Measurements from ENCODE around the gene EFR3B. TPM values are rescaled to one million over a fixed set of nuclear protein-coding genes. Genes with fewer than 3 reads are reported as not detected.

The EFR3B gene
- total RNA-seq, 2 experiments from 2014 or later, result not detected

GRCh38 chr2:25085761-25086560 lies 44.1 kb downstream of the EFR3B start:
- Histone ChIP-seq H3K79me2 (ENCODE audit: insufficient read depth, low read depth, low read length) (no peaks in the 10 kb centered on the region), H3K9me3 (ENCODE audit: low read length) (no peaks in the 10 kb centered on the region), H3K9me2 (ENCODE audit: insufficient read depth, low read length) (no peaks in the 10 kb centered on the region), H2AFZ (ENCODE audit: low read length) (no peak overlapping the region), H3K4me2 (ENCODE audit: low read length) (no peak overlapping the region), H3K27ac (ENCODE audit: low read depth, low read length, poor library complexity, severe bottlenecking) (no peak overlapping the region), H3K4me3 (ENCODE audit: low read depth, low read length, poor library complexity, severe bottlenecking) (no peak overlapping the region), H3K4me1 (ENCODE audit: insufficient read depth, low read length, poor library complexity, severe bottlenecking) (no peaks in the 10 kb centered on the region), H3K36me3 (ENCODE audit: insufficient read depth, low read length) (no peaks in the 10 kb centered on the region), H4K20me1 (ENCODE audit: insufficient read depth, low read length) (no peaks in the 10 kb centered on the region)
- TF ChIP-seq EZH2phosphoT487 (IDR thresholded peaks at IDR 0.05; ENCODE audit: borderline replicate concordance, low read depth, low read length) (no peak), CTCF (conservative IDR thresholded peaks at IDR 0.05; ENCODE audit: low read length) (no peak)
- no TSS peak for BruUV-seq (replicated peaks)
- CTCF ChIA-PET (ENCODE audit: unreplicated experiment), result no interaction called here
- POLR2A ChIA-PET, result no interaction called here
- intact Hi-C loops (cut with micrococcal nuclease; ENCODE audit: unreplicated experiment), result no loop called here
- no peak for DNase-seq (ENCODE audit: low spot score)

DNA sequence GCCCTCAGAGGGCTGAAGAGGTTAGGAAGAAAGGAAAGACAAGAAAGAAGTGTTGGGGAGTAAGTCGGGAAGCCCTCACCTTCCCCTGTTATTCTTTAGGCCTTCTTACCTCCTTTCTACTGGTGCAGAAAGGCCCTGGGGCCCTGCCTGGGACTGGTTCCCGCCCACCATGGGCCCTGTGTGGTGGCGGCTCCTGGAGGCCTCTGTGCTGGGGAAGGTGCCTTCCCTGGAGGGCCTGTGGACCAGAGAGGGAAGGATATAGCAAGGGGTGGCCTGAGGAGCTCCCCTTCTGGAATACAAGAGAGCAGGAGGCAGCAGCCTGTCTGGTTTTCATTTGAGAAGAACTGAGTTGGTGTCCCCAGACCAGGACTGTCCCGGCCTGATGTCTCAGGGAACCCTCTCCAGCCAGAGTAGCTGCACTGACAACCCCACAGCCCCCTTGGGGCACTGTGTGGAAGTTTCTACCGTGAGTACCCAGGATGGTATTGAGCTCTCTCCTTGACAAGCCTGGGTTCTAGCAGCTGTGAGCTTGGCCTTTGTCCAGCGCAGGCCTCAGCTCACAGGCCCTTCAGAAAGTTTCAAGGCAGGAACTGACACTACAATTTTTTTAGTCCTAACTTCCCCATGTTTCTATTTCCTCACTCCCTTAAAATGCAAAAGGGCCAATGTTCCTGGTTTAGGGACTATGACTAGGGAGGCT lies 47.1 kb downstream of the EFR3B start:
- Histone ChIP-seq H3K9me3 (ENCODE audit: low read length) (no peaks in the 10 kb centered on the region), H3K4me2 (ENCODE audit: low read length) (no peak overlapping the region), H3K79me2 (ENCODE audit: insufficient read depth, low read depth, low read length) (no peaks in the 10 kb centered on the region), H4K20me1 (ENCODE audit: insufficient read depth, low read length) (no peaks in the 10 kb centered on the region), H3K36me3 (ENCODE audit: insufficient read depth, low read length) (no peaks in the 10 kb centered on the region), H2AFZ (ENCODE audit: low read length) (no peak overlapping the region), H3K9me2 (ENCODE audit: insufficient read depth, low read length) (no peaks in the 10 kb centered on the region), H3K27ac (ENCODE audit: low read depth, low read length, poor library complexity, severe bottlenecking) (no peak overlapping the region), H3K4me3 (ENCODE audit: low read depth, low read length, poor library complexity, severe bottlenecking) (no peak overlapping the region), H3K4me1 (ENCODE audit: insufficient read depth, low read length, poor library complexity, severe bottlenecking) (no peaks in the 10 kb centered on the region)
- CTCF ChIA-PET (ENCODE audit: unreplicated experiment), result no interaction called here
- no peak for DNase-seq (ENCODE audit: low spot score)
- BruUV-seq (replicated peaks), result no TSS peak
- POLR2A ChIA-PET, result no interaction called here
- intact Hi-C loops (cut with micrococcal nuclease; ENCODE audit: unreplicated experiment), result no loop called here
- TF ChIP-seq CTCF (conservative IDR thresholded peaks at IDR 0.05; ENCODE audit: low read length), result no peak

Measured in OCI-LY7 (cell line).